ENCODE measurements around the gene NPIPA1. TPM values are rescaled to one million over a fixed set of nuclear protein-coding genes. Genes with fewer than 3 reads are reported as not detected.

The NPIPA1 gene
- polyA plus RNA-seq, 2 of the 4 experiments (the other 2 are of a cell fraction): 59.9 to 62.7 TPM

GRCh38 chr16:14958323-14958600 lies 21.0 kb downstream of the NPIPA1 start:
- no peak for FAIRE-seq
- Histone ChIP-seq H3K9me3 (no peaks in the 10 kb centered on the region), H3K27ac (no peak overlapping the region), H3K4me1 (no peaks in the 10 kb centered on the region), H3K4me2 (no peak overlapping the region), H3K4me3 (no peak overlapping the region)
- no peak for DNase-seq (ENCODE audit: low read depth in 1 of 2, low spot score in 1 of 2)
- WGBS (ENCODE audit: missing lambda C conversion rate): 83% methylated on average over 4 of the region's 4 CpGs
- ATAC-seq: no peak
- POLR2A ChIA-PET: no interaction called here
- no peak for TF ChIP-seq BHLHE40 (IDR thresholded peaks at IDR 0.05; ENCODE audit: low read depth, low read length)
- TF ChIP-seq CTCF (IDR thresholded peaks at IDR 0.05): no peak
- no peak for TF ChIP-seq SMC3 (IDR thresholded peaks at IDR 0.05)
- no peak for TF ChIP-seq MAZ (IDR thresholded peaks at IDR 0.05; ENCODE audit: borderline replicate concordance, low read depth, low read length)
- TF ChIP-seq NFE2L2 (conservative IDR thresholded peaks at IDR 0.05; ENCODE audit: low read length): no peak
- no peak for TF ChIP-seq TP53 (CRISPR knock-in tag; IDR thresholded peaks at IDR 0.05)
- no peak for TF ChIP-seq CEBPB (IDR thresholded peaks at IDR 0.05)
- TF ChIP-seq JUNB (IDR thresholded peaks at IDR 0.05): no peak
- TF ChIP-seq FOSB (CRISPR knock-in tag; IDR thresholded peaks at IDR 0.05): no peak
- TF ChIP-seq ESRRA (IDR thresholded peaks at IDR 0.05; ENCODE audit: borderline replicate concordance, low read length): no peak
- no peak for TF ChIP-seq MYC (IDR thresholded peaks at IDR 0.05; ENCODE audit: borderline replicate concordance, low read length)
- TF ChIP-seq SREBF2 (IDR thresholded peaks at IDR 0.05): no peak
- no peak for TF ChIP-seq CHD4 (IDR thresholded peaks at IDR 0.05; ENCODE audit: borderline replicate concordance)
- TF ChIP-seq EHMT2 (IDR thresholded peaks at IDR 0.05; ENCODE audit: low read depth): no peak
- no peak for TF ChIP-seq FOXS1 (CRISPR knock-in tag; IDR thresholded peaks at IDR 0.05)
- no peak for TF ChIP-seq NR3C1 (IDR thresholded peaks at IDR 0.05)
- TF ChIP-seq CBX8 (IDR thresholded peaks at IDR 0.05): no peak
- CTCF ChIA-PET: interaction anchor here (0.6 to 1.3 kb wide), 4 partner anchors 10 to 414 kb away, joined by 3 to 4 read pairs (median 3); partner anchors contain the start of gene PDXDC1

- ChIA-PET CTCF (interaction anchor here (0.6 to 1.3 kb wide), 2 partner anchors 9 to 84 kb away, joined by 3 to 4 read pairs; no protein-coding TSS in a partner anchor), POLR2A (no interaction called here)
- TF ChIP-seq CTCF (IDR thresholded peaks at IDR 0.05) (no peak), MAFK (IDR thresholded peaks at IDR 0.05; ENCODE audit: partially characterized antibody) (no peak), SMC3 (IDR thresholded peaks at IDR 0.05) (no peak), CBX8 (IDR thresholded peaks at IDR 0.05) (no peak), PHF8 (IDR thresholded peaks at IDR 0.05; ENCODE audit: borderline replicate concordance, low read depth) (no peak)
- Histone ChIP-seq H3K4me3 (no peak overlapping the region), H3K9me3 (0 out of 3 replicates have a peak, but pooled peaks cover 5% of the 10 kb centered on the region), H3K27ac (no peak overlapping the region), H3K4me2 (no peak overlapping the region), H3K4me1 (no peaks in the 10 kb centered on the region)
- ATAC-seq (no peak), DNase-seq (ENCODE audit: low read depth in 1 of 2, low spot score in 1 of 2) (no peak), FAIRE-seq (no peak)
- 69% methylated on average over 7 of the region's 7 CpGs for WGBS (ENCODE audit: missing lambda C conversion rate)
These were observed 21.7 kb downstream of the NPIPA1 start for GRCh38 chr16:14958970-14959369.

- no peak for TF ChIP-seq FOXS1 (CRISPR knock-in tag; IDR thresholded peaks at IDR 0.05)
- TF ChIP-seq CHD2 (IDR thresholded peaks at IDR 0.05; ENCODE audit: low read length, partially characterized antibody): no peak
- TF ChIP-seq TFCP2L1 (CRISPR knock-in tag; IDR thresholded peaks at IDR 0.05): no peak
- no peak for TF ChIP-seq ZSCAN20 (CRISPR knock-in tag; IDR thresholded peaks at IDR 0.05)
- no peak for TF ChIP-seq CEBPB (IDR thresholded peaks at IDR 0.05)
- no peak for TF ChIP-seq HDAC2 (IDR thresholded peaks at IDR 0.05)
- TF ChIP-seq JUNB (IDR thresholded peaks at IDR 0.05): no peak
- TF ChIP-seq GATA3 (IDR thresholded peaks at IDR 0.05; ENCODE audit: borderline replicate concordance): no peak
- no peak for TF ChIP-seq POLR2A (IDR thresholded peaks at IDR 0.05; ENCODE audit: low read length)
- no peak for TF ChIP-seq ZNF302 (CRISPR knock-in tag; IDR thresholded peaks at IDR 0.05)
- TF ChIP-seq MAZ (IDR thresholded peaks at IDR 0.05; ENCODE audit: borderline replicate concordance, low read depth, low read length): no peak
- no peak for TF ChIP-seq PHF8 (IDR thresholded peaks at IDR 0.05; ENCODE audit: borderline replicate concordance, low read depth)
- TF ChIP-seq NR3C1 (IDR thresholded peaks at IDR 0.05): no peak
- no peak for TF ChIP-seq RFX5 (IDR thresholded peaks at IDR 0.05)
- no peak for TF ChIP-seq EP300 (IDR thresholded peaks at IDR 0.05)
- ATAC-seq: 0 out of 6 replicates have a peak, but pooled peaks of 1 of the 2 experiments have one; percentile 12
- Histone ChIP-seq H3K27ac (no peak overlapping the region), H3K4me3 (no peak overlapping the region), H3K4me2 (no peak overlapping the region), H3K4me1 (no peaks in the 10 kb centered on the region), H3K9me3 (0 out of 3 replicates have a peak, but pooled peaks cover 5% of the 10 kb centered on the region)
- no peak for DNase-seq (ENCODE audit: low read depth in 1 of 2, low spot score in 1 of 2)
- CTCF ChIA-PET: interaction anchor here (0.5 kb wide), 1 partner anchor 615 kb away, joined by 5 read pairs; no protein-coding TSS in a partner anchor
- POLR2A ChIA-PET: no interaction called here
- peak; percentile 51 for FAIRE-seq
- 63% methylated on average over 11 of the region's 11 CpGs for WGBS (ENCODE audit: missing lambda C conversion rate)
These were observed 24.4 kb downstream of the NPIPA1 start for GRCh38 chr16:14961405-14962186.
